RWPE1 (cell line): Measurements from ENCODE around the gene ANO7.

Experiments
- CTCF ChIA-PET: fragments of 350-600 bp; sonication (Branson Sonifier 250); formaldehyde crosslinking; extraction: SDS; loops from one replicate; lab custom pipeline; 2021; lab: Yijun Ruan, JAX
- POLR2A ChIA-PET: fragments of 400-600 bp; formaldehyde crosslinking; extraction: SDS; loops from one replicate; lab custom pipeline; 2020; ENCODE audit warnings: antibody characterized with exemption; ENCODE audit not compliant: low non-redundant PET; lab: Yijun Ruan, JAX
- DNase-seq: peaks from one replicate; pipeline ENCODE4 v3.0.0; 2012; ENCODE audit warnings: low spot score
- H3K27ac ChIP-seq: fragments of 450-650 bp; 2 replicates; pipeline ENCODE4 v1.5.1; 2017
- CTCF ChIP-seq: fragments of 450-650 bp; conservative IDR thresholded peaks from 2 replicates; pipeline ENCODE4 v1.5.1; 2017; ENCODE audit warnings: low read depth, mild to moderate bottlenecking

Gene ANO7

GRCh38 chr2:241254904-241255351 is 66.5 kb downstream of the ANO7 start:
- ChIA-PET POLR2A (no interaction called here), CTCF (interaction anchor here (0.6 kb wide), 2 partner anchors 14 to 52 kb away, joined by 3 to 5 read pairs; no protein-coding TSS in a partner anchor)
- no peak for DNase-seq
- TF ChIP-seq CTCF, result no peak
- H3K27ac ChIP-seq, result no peak overlapping the region

- CTCF ChIA-PET, result interaction anchor here (0.6 kb wide), 1 partner anchor 51 kb away, joined by 3 read pairs; no protein-coding TSS in a partner anchor
- POLR2A ChIA-PET, result interaction anchor here (0.5 kb wide), 1 partner anchor 14 kb away, joined by 3 read pairs; no protein-coding TSS in a partner anchor
- no peak overlapping the region for H3K27ac ChIP-seq
- no peak for DNase-seq
- no peak for TF ChIP-seq CTCF
Measured at GRCh38 chr2:241255542-241256167, 67.2 kb downstream of the ANO7 start.

DNA sequence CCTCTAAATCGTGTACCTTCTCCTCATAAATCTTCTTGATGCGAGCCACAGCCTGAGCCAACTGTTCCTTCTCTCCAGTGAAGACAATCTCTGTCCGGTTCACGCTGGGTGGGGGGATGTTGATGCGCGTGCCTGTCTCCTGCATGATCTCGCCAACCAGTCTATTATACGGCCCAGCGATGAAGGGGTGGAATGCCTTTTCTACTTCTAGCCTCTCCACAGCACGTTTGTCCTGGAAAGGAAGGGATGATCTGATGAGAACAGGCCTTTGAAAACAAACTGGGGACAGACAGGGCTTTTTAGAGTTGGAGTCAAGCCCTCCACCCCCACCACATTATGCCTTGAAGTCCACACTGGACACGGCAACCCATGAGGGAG is 67.7 kb downstream of the ANO7 start:
- no peak for DNase-seq
- H3K27ac ChIP-seq, result no peak overlapping the region
- POLR2A ChIA-PET, result interaction anchor here (0.5 kb wide), 1 partner anchor 15 kb away, joined by 3 read pairs; no protein-coding TSS in a partner anchor
- no peak for TF ChIP-seq CTCF
- CTCF ChIA-PET, result no interaction called here

- ChIA-PET POLR2A (no interaction called here), CTCF (interaction anchor here (0.5 to 0.7 kb wide), 3 partner anchors 36 to 411 kb away, joined by 4 to 6 read pairs (median 4); no protein-coding TSS in a partner anchor)
- no peak for DNase-seq
- no peak overlapping the region for H3K27ac ChIP-seq
- no peak for TF ChIP-seq CTCF
Measured at GRCh38 chr2:241257419-241258032, 69.0 kb downstream of the ANO7 start.

GRCh38 chr2:241258505-241259280 is 70.2 kb downstream of the ANO7 start:
- POLR2A ChIA-PET, result no interaction called here
- TF ChIP-seq CTCF, result no peak
- DNase-seq, result no peak
- H3K27ac ChIP-seq, result no peak overlapping the region
- CTCF ChIA-PET, result no interaction called here

GRCh38 chr2:241260911-241261310 is 72.4 kb downstream of the ANO7 start:
- no peak for TF ChIP-seq CTCF
- no peak overlapping the region for H3K27ac ChIP-seq
- CTCF ChIA-PET, result no interaction called here
- POLR2A ChIA-PET, result no interaction called here
- no peak for DNase-seq
